Thyroid gland (tissue), 4 donors: ENCODE results near the gene OR51B2. TPM values are rescaled to one million over a fixed set of nuclear protein-coding genes. Genes with fewer than 3 reads are reported as not detected.
"Not testable (repeated sequence)": the region's sequence is repeated elsewhere in the genome, so short reads cannot be mapped to it uniquely, and the experiment has no call there.

ENCODE experiments used
- DNase-seq, 2 donors: peaks; one replicate each; pipeline ENCODE4 v3.0.0-alpha.2; 2019
- H3K27ac ChIP-seq, 3 donors: fragments of 200-600 bp; sonication (generic); 1 replicate in 2 of 3; 2 replicates in 1 of 3; pipeline ENCODE4 v1.5.1; 2016 to 2019; ENCODE audit warnings: mild to moderate bottlenecking in 1 of 3, moderate library complexity in 1 of 3
- H3K27me3 ChIP-seq: fragments of 200-600 bp; sonication (generic); one replicate; pipeline ENCODE4 v1.5.1; 2019
- H3K36me3 ChIP-seq, 2 donors: fragments of 200-600 bp; sonication (generic); one replicate each; pipeline ENCODE4 v1.5.1; 2016 to 2019
- H3K4me1 ChIP-seq, 2 donors: fragments of 200-600 bp; sonication (generic); one replicate each; pipeline ENCODE4 v1.5.1; 2017 to 2019
- H3K4me3 ChIP-seq, 3 donors: fragments of 200-600 bp; sonication (generic); replicated peaks in 1 of 3; 1 replicate in 2 of 3; 2 replicates in 1 of 3; pipeline ENCODE4 v1.5.1; 2016; ENCODE audit warnings: mild to moderate bottlenecking in 1 of 3
- H3K9me3 ChIP-seq: fragments of 200-600 bp; sonication (generic); one replicate; pipeline ENCODE4 v1.5.1; 2017
- CTCF ChIP-seq, 6 experiments: fragments of 200-600 bp in 3 of 6; fragments of 450-650 bp in 3 of 6; sonication (generic) in 3 of 6; IDR thresholded peaks; one replicate each; pipeline ENCODE4 v1.5.1; 2016 to 2019; ENCODE audit warnings: antibody characterized with exemption in 6 of 6, mild to moderate bottlenecking in 2 of 6, inconsistent platforms in 1 of 6, moderate library complexity in 1 of 6
- POLR2A ChIP-seq, 2 donors: fragments of 450-650 bp; IDR thresholded peaks; one replicate each; pipeline ENCODE4 v1.6.1; 2017; ENCODE audit warnings: antibody characterized with exemption in 2 of 2, mild to moderate bottlenecking in 2 of 2, moderate library complexity in 1 of 2
- WGBS, 2 donors: methylation state at CpG; one replicate each; pipeline ENCODE4 v1.1.5; 2017; 5-methylcytosine and 5-hydroxymethylcytosine counted together
- intact Hi-C: fragments of 100-400 bp; cut with DNase I; formaldehyde crosslinking; loops from one replicate; pipeline ENCODE4 v1.15.1; 2023
- total RNA-seq, 4 donors: library from RNA; depleted of rRNA; stranded (reverse); fragments of >200 nt; gene quantifications; one replicate each; pipeline ENCODE4 v1.2.3, GENCODE V29; 2016

OR51B2 gene
- total RNA-seq, 4 donors from 2014 or later = not detected

- WGBS, 2 donors = 89 to 94% methylated on average over 1 of the region's 1 CpG
- peaks cover 5% of the 10 kb centered on the region for H3K9me3 ChIP-seq
- no peaks in the 10 kb centered on the region for H3K36me3 ChIP-seq
- intact Hi-C loops = no loop called here
- no peaks in the 10 kb centered on the region for H3K27me3 ChIP-seq
- no peak overlapping the region for H3K27ac ChIP-seq
- no peak for TF ChIP-seq CTCF (IDR thresholded peaks at IDR 0.05)
- no peak for TF ChIP-seq POLR2A (IDR thresholded peaks at IDR 0.05)
- no peak overlapping the region for H3K4me3 ChIP-seq
- no peak for DNase-seq
- H3K4me1 ChIP-seq = no peaks in the 10 kb centered on the region
These were observed 15.8 kb upstream of the OR51B2 start for GRCh38 chr11:5339771-5340322.

GRCh38 chr11:5337253-5337652, 13.2 kb upstream of the OR51B2 start:
- H3K36me3 ChIP-seq, H3K27ac ChIP-seq, intact Hi-C loops, H3K27me3 ChIP-seq, H3K4me1 ChIP-seq, H3K9me3 ChIP-seq, DNase-seq, H3K4me3 ChIP-seq: not testable (repeated sequence)
- 81 to 82% methylated on average over 1 of the region's 1 CpG for WGBS, 2 donors

- TF ChIP-seq POLR2A (IDR thresholded peaks at IDR 0.05) = no peak
- no peak for TF ChIP-seq CTCF (IDR thresholded peaks at IDR 0.05)
- no peak for DNase-seq
- intact Hi-C loops = no loop called here
- Histone ChIP-seq H3K27ac (no peak overlapping the region), H3K4me3 (no peak overlapping the region), H3K4me1 (no peaks in the 10 kb centered on the region), H3K9me3 (peaks cover under 1% of the 10 kb centered on the region), H3K36me3 (no peaks in the 10 kb centered on the region), H3K27me3 (no peaks in the 10 kb centered on the region)
These were observed 12.2 kb upstream of the OR51B2 start for GRCh38 chr11:5336331-5336730.

- H3K27me3 ChIP-seq = no peaks in the 10 kb centered on the region
- H3K27ac ChIP-seq = no peak overlapping the region
- 54 to 68% methylated on average over 1 of the region's 1 CpG for WGBS, 2 donors
- TF ChIP-seq CTCF (IDR thresholded peaks at IDR 0.05) (no peak), POLR2A (IDR thresholded peaks at IDR 0.05) (no peak)
- no peak overlapping the region for H3K4me3 ChIP-seq
- DNase-seq = no peak
- no peaks in the 10 kb centered on the region for H3K4me1 ChIP-seq
- H3K36me3 ChIP-seq = no peaks in the 10 kb centered on the region
- H3K9me3 ChIP-seq = no peaks in the 10 kb centered on the region
- intact Hi-C loops = no loop called here
These were observed 11.1 kb upstream of the OR51B2 start for GRCh38 chr11:5335170-5335569.

- no peaks in the 10 kb centered on the region for H3K4me1 ChIP-seq
- DNase-seq = no peak
- no peaks in the 10 kb centered on the region for H3K9me3 ChIP-seq
- H3K27me3 ChIP-seq = no peaks in the 10 kb centered on the region
- no peaks in the 10 kb centered on the region for H3K36me3 ChIP-seq
- TF ChIP-seq CTCF (IDR thresholded peaks at IDR 0.05) (no peak), POLR2A (IDR thresholded peaks at IDR 0.05) (no peak)
- H3K4me3 ChIP-seq = no peak overlapping the region
- H3K27ac ChIP-seq = no peak overlapping the region
- WGBS, 2 donors = 58 to 70% methylated on average over 5 of the region's 5 CpGs
- intact Hi-C loops = no loop called here
These were observed 6.8 kb downstream of the OR51B2 start for GRCh38 chr11:5317292-5317691.

- DNase-seq, H3K27me3 ChIP-seq, H3K9me3 ChIP-seq, intact Hi-C loops, H3K36me3 ChIP-seq, H3K4me3 ChIP-seq, H3K27ac ChIP-seq, H3K4me1 ChIP-seq: not testable (repeated sequence)
- WGBS, 2 donors = 84 to 87% methylated on average over 3 of the region's 3 CpGs
These were observed 10.6 kb downstream of the OR51B2 start for GRCh38 chr11:5313326-5314023.
